ELF-1 (cell line): ENCODE measurements around the gene KRTAP5-2.
A peak's percentile ranks its signal among the peaks of the same experiment; 100 is the strongest.
"Not testable (repeated sequence)": the region's sequence is repeated elsewhere in the genome, so short reads cannot be mapped to it uniquely, and the experiment has no call there.

Source experiments
- DNase-seq: peaks from one replicate; pipeline ENCODE4 v3.0.0-alpha.2; 2016; ENCODE audit warnings: low read depth, low spot score

KRTAP5-2 gene

GRCh38 chr11:1597994-1598380, at the start of gene KRTAP5-2:
Gene KRTAP5-2, minus strand, starts transcription at chr11:1598294. Its CDS starts 44 bp downstream, at chr11:1598250.
- no peak for DNase-seq

- not testable (repeated sequence) for DNase-seq
Observed at GRCh38 chr11:1646540-1646939, 48.4 kb upstream of the KRTAP5-2 start.

DNA sequence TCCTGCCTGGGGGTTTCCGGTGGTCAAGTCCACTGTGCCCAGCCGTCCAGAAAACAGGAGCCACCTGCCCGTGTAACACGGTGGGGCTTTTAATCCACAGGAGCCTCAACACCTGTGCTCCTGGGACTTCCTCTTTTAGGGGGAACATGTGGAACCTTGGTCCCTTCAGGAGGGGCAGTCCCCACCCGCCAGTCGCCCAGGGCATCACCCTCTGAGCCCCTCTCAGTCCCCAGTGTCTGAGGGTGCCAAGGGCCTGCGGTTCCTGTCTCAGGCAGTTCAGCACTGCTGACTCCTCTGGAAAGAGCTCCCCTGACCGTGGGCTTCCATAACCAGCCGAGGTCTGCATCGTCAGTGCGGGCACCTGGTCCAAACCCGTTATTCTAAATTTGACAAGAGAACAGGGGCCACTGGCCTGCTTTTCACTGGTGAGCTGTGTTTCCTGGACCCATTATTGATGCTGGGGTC, 47.3 kb upstream of the KRTAP5-2 start:
- no peak for DNase-seq

DNA sequence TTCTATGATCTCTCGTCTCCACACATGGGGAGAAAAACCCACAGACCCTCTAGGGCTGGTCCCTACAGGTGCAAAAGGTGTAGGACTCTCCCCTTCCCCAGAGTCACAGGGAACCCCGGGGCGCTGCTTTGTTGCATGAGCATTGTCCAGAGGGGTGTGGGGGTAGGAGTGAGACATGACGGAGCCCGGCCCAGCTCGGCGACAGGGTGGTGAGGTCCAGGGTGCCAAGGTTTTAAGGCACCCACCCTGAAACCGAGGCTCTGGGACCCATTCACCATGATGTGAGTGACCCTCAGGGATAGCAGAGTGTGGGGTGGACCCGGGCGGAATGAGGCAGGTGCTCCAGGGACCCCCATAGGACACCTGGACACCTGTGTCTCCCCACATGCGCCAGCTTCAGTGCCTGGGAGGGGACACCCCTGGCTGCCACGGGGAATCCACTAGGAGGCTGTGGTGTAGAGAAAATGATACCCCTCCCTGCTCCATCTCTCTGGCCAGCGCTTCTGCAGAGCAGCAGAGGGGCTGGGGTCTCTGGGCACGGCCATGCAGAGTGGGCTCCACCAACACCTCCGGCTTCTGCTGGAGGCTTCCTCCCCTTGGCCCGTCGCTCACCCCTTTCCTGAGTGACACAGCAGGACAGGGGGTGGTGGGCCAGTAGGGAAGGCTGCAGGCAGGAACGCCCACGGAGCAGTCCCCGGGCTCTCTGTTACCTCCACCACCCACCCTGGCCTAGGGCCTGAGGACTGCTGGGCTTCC, 46.7 kb upstream of the KRTAP5-2 start:
- no peak for DNase-seq

DNA sequence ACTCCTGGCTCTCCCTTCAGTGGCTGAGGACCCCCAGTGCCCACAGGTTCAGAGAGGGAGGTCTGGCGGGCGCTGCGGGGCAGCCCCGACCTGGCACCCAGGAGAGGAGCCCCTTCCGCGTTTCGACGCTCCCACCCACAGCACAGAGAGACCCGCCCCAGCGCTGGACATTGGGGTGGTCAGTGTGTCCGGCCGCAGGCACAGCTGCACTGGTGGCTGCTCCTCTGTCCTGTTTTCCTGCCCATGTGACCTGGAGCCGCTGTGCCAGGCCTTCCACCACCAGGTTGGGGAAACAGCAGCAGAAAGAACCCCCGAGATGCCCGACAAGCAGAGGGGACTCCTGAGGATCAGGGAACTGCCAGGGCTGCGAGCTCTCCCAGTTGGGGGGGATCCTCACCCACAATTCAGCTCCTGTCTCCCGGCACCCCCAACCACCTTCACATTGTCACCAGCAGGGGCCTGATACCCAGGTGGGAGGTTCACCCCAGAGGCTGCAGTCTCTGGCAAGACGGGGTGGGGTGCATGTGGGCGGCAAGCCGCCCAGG, 45.1 kb upstream of the KRTAP5-2 start:
- DNase-seq, result no peak

GRCh38 chr11:1642288-1643145, 44.4 kb upstream of the KRTAP5-2 start:
- DNase-seq, result no peak

DNA sequence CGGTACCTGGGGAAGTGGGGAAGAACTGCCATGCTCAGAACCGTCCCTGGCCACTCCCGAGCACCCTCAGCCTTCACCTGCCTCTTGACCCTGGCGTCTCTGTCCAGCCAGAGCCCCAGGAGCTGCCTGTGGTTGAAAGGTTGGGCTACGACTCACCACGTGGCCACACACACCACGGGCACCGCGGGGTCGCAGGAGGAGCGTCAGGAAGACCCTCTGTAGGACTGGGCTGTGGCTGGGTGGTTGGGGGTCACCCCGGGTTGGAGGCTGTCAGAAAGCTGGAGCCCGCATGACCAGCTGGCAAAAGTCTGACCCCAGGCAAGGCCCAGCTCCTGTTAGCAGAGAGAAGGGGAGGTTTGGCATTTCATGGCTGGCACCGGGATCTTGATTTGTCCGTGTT, 43.0 kb upstream of the KRTAP5-2 start:
- no peak for DNase-seq

DNA sequence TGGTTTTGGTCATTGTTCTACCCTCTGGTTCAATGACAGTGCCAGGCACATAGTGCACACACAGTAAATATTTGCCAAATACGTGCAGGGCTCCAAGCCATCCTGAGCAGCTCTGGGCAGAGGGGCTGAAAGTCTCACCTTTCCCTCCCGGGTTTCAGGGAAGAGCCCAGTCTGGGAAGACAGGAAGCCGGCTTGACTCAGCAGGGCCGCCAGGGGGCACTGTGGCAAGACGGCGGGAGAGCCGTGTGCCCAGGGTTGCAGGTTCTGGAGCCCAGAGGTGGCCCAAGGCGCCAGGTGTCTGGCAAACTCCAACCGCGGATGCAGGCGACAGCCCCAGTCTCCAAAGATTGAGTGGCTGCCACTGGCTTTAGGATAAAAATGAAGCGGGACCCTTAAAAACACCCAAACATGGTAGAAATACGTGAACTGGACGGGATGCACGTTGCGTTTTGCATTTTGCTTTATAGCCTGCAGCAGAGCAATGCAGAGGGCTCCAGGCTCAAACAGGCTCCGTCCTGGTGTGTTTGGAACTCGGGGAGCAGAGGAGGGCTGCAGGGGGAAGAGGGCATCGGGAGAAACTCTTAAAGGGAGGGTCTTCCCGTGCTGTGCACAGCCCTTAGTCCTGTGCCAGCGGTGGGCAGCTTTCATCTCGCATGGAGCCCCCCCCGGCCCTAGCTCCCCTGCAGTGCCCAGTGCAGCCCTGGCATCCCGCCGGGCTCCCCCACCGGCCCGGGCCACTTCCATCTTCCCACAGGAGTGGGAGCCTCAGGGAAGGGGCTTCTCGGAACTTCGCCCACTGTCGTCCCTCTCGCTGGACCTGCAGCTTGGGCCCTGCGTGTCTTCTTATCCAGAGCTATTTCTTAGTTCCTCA, 42.2 kb upstream of the KRTAP5-2 start:
- peak; percentile 78 for DNase-seq

DNA sequence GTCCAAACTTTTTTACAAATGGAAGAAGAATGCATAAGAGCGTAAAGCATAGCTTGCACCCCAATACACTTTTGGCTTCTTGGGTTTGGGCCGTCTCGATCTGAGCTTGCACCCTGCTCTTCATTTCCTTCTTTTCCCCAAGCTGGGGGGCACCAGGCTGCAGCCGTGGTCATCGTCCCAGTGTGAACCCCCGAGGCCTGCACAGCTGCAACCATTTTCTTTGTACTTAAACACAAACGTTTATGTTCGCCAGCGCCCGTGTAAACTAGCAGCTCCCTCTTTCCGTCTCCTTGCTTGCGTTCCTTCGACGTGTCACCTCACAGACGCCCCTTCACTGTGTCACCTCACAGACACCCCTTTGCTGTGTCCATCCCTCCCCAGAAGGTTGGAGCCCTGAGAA, 41.6 kb upstream of the KRTAP5-2 start:
- DNase-seq, result no peak

GRCh38 chr11:1639102-1639620, 41.1 kb upstream of the KRTAP5-2 start:
- no peak for DNase-seq

- DNase-seq, result no peak
Observed at GRCh38 chr11:1638344-1638743, 40.2 kb upstream of the KRTAP5-2 start.

- no peak for DNase-seq
Observed at GRCh38 chr11:1637628-1638027, 39.5 kb upstream of the KRTAP5-2 start.

DNA sequence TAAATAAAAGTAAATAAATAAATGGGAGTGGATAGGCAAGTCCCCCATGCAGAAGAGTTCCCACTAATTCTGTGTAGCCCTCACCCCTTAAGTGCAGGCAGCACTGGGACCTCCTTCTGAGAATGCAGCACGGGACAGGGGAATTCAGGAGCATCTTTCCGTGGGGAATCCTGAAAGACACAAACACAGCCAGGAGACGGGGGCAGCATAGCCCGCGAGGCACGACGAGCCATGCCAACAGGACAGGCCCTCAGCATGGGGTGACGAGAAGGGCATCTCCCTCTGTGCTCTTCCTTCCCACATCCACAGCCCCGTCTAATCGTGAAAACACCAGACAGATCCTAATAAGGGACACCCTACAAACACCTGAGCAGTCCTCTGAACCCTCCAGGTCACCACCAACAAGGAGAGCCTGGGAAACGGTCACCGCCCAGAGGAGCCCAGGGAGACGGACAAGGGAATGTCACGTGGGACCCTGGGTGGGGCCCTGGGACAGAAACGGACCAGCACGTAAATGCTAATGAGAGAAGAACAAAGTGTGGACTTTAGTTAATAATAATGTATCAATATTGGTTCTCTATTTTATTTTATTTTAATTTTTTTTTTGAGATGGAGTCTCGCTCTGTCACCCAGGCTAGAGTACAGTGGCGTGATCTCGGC, 38.3 kb upstream of the KRTAP5-2 start:
- DNase-seq, result no peak

DNA sequence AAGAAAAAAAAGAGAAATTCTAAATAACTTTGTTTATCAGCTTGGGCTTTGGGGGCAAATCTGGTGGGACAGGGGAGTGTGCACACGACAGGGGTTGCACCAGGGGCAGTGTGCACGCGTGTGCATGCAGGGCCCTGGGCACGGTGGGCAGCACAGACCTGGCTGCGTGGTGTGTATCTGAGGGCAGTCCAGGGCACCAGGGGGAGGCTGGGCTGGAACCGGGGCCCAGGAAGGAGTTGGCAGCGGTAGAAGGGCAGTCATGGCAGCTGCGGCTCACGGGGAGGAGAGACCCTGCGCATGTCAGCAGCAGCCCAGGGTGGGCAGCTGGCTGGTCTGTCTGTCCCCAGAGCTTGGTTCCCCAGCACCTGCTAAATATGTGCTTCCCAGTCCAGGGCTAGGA, 35.8 kb upstream of the KRTAP5-2 start:
- DNase-seq, result no peak

DNA sequence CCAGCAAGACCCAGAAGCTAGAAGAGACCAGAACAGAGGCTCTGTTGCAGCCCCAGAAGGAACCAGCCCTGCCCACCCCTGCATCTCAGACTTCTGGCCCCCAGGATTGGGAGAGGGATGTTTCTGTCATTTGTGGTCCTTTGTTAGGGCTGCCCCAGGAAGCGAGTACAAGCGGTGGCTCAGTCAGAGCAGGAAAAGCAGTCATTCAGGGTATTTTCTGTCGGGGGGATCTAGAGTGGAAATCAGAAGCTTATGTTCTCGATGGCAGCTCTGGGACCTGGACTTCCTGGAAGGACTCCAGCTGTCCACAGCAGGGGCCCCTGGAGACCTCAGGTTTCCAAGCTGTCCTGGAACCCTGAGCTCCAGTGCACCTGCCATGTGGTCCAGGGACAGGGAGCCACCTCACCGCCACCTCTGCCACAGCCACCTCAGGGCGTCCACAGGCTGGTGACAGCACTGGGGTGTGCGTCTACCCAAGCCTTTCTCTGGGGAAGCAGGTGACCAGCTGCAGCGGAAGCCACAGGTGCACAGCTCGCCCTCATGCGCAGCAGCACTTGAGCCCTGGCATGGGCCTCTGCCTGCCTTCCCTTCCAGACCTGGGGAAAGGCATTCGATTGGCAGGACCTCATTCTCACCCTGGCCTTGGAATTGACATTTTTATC, 34.1 kb upstream of the KRTAP5-2 start:
- DNase-seq, result no peak

DNA sequence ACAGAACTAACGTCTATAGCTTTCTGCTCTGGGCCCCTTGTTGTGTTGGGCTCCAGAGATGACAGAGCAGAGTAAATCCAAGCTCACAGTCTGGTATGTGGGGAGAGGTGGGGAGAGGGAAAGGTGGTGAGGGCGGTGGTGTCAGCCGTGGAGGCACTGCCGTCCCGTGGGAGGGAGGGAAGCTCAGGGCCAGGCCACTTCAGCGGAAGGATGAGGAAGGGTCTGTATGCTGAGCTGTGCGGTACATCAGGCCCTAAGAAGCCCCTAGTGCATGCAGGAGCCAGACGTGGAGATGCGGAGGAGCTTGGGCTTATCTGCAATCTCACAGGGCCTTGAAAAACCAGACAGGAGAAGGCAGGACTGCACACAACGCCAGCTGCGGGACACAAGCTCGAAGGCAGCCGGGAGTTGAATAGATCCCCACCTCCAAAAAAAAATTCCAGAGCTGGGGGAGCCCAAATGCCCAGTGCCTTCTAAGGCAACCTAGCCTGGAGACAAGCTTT, 33.0 kb upstream of the KRTAP5-2 start:
- no peak for DNase-seq

DNA sequence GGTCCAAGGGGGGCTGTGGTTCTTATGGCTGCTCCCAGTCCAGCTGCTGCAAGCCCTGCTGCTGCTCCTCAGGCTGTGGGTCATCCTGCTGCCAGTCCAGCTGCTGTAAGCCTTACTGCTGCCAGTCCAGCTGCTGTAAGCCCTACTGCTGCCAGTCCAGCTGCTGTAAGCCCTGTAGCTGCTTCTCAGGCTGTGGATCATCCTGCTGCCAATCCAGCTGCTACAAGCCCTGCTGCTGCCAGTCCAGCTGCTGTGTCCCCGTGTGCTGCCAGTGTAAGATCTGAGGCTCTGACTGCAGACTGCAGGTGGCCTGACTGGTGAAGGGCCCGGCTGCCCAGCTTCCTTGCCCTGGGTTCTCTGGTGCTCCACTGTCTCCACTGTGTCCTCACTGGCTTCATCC, 32.2 kb upstream of the KRTAP5-2 start:
- no peak for DNase-seq

DNA sequence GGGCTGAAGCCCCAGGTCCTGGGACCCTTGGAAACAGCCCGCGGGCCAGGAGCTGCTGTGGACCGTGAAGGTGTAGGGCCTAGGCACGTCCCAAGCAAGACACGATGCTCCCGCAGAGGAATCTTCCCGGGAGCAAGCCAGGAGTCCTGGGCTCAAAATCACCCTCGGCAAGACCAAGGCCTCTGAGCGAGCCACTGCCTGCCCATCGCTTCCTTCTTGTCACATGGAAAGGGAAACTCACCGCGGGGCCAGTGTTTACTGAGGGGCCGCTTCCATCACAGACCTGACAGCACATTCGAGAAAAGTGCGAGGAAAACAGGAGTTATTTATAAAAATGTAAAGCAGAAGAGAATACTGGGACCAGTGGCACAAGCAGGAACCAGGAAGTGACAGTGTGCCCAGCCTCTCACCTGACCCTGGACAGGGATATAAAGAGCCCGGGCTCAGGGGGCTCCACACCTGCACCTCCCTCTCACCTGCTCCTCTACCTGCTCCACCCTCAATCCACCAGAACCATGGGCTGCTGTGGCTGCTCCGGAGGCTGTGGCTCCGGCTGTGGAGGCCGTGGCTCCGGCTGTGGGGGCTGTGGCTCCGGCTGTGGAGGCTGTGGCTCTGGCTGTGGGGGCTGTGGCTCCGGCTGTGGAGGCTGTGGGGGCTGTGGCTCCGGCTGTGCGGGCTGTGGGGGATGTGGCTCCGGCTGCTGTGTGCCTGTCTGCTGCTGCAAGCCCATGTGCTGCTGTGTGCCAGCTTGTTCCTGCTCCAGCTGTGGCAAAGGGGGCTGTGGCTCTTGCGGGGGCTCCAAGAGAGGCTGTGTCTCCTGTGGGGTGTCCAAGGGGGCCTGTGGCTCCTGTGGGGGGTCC, 31.5 kb upstream of the KRTAP5-2 start, which contains the start of gene KRTAP5-5:
TSS of gene KRTAP5-5 (plus strand) at position 450 of the 860 bp plus-strand sequence. CDS start at position 516, 66 bp downstream.
- no peak for DNase-seq
